ENCODE measurements around the gene KANK3.

- TF ChIP-seq POLR2AphosphoS5 (IDR thresholded peaks at IDR 0.05; ENCODE audit: low read depth, low read length) (no peak), TAF1 (IDR thresholded peaks at IDR 0.05; ENCODE audit: borderline replicate concordance, low read depth, low read length) (no peak)
Measured at GRCh38 chr19:8302734-8303133, 40.3 kb downstream of the KANK3 start.
